Ishikawa (cell line): Measurements from ENCODE around the gene MEGF9.

Experiments
- CEBPB ChIP-seq: IDR thresholded peaks from 2 replicates; pipeline ENCODE4 v1.6.1; 2012
- CREB1 ChIP-seq: IDR thresholded peaks from 2 replicates; pipeline ENCODE4 v1.6.1; 2012; ENCODE audit warnings: low read depth
- EGR1 ChIP-seq: IDR thresholded peaks from 2 replicates; pipeline ENCODE4 v1.6.1; 2012
- EP300 ChIP-seq: IDR thresholded peaks from 2 replicates; pipeline ENCODE4 v1.6.1; 2012; ENCODE audit warnings: borderline replicate concordance
- FOXM1 ChIP-seq: IDR thresholded peaks from 2 replicates; pipeline ENCODE4 v1.6.1; 2012; ENCODE audit warnings: low read depth, borderline replicate concordance
- MAX ChIP-seq: IDR thresholded peaks from 2 replicates; pipeline ENCODE4 v1.6.1; 2012
- NFIC ChIP-seq: IDR thresholded peaks from 2 replicates; pipeline ENCODE4 v1.6.1; 2012
- RAD21 ChIP-seq: IDR thresholded peaks from 2 replicates; pipeline ENCODE4 v1.6.1; 2012; ENCODE audit warnings: low read depth
- REST ChIP-seq: IDR thresholded peaks from 2 replicates; pipeline ENCODE4 v1.6.1; 2012; ENCODE audit warnings: low read depth, mild to moderate bottlenecking
- TAF1 ChIP-seq: IDR thresholded peaks from 2 replicates; pipeline ENCODE4 v1.6.1; 2012; ENCODE audit warnings: low read depth, mild to moderate bottlenecking
- TCF12 ChIP-seq: IDR thresholded peaks from 2 replicates; pipeline ENCODE4 v1.6.1; 2012; ENCODE audit warnings: low read depth
- TEAD4 ChIP-seq: IDR thresholded peaks from 2 replicates; pipeline ENCODE4 v1.6.1; 2012
- USF1 ChIP-seq: IDR thresholded peaks from 2 replicates; pipeline ENCODE4 v1.6.1; 2012
- YY1 ChIP-seq: IDR thresholded peaks from 2 replicates; pipeline ENCODE4 v1.6.1; 2012; ENCODE audit warnings: low read depth
- ZBTB7A ChIP-seq: IDR thresholded peaks from 2 replicates; pipeline ENCODE4 v1.6.1; 2012; ENCODE audit warnings: low read depth

MEGF9 gene

GRCh38 chr9:120564589-120564988 lies 149.7 kb downstream of the MEGF9 start:
- no peak for TF ChIP-seq ZBTB7A
- no peak for TF ChIP-seq CEBPB
- TF ChIP-seq TCF12: no peak

GRCh38 chr9:120562861-120563443 lies 151.3 kb downstream of the MEGF9 start:
- TF ChIP-seq TEAD4 (no peak), MAX (no peak), ZBTB7A (no peak), TAF1 (no peak), FOXM1 (no peak), CREB1 (no peak), NFIC (no peak), REST (no peak), TCF12 (no peak), USF1 (no peak), YY1 (no peak), EP300 (no peak), CEBPB (no peak), RAD21 (no peak), EGR1 (no peak)

- no peak for TF ChIP-seq TEAD4
- TF ChIP-seq ZBTB7A: no peak
These were observed 152.6 kb downstream of the MEGF9 start for GRCh38 chr9:120561709-120562108.

- TF ChIP-seq FOXM1 (no peak), NFIC (no peak), RAD21 (no peak), MAX (no peak), USF1 (no peak)
These were observed 154.7 kb downstream of the MEGF9 start for GRCh38 chr9:120559546-120559945.

- TF ChIP-seq TCF12: no peak
- no peak for TF ChIP-seq FOXM1
- no peak for TF ChIP-seq REST
- no peak for TF ChIP-seq CREB1
- TF ChIP-seq NFIC: no peak
- TF ChIP-seq USF1: no peak
- TF ChIP-seq ZBTB7A: no peak
- TF ChIP-seq EGR1: no peak
- no peak for TF ChIP-seq YY1
- TF ChIP-seq MAX: no peak
- no peak for TF ChIP-seq RAD21
- no peak for TF ChIP-seq EP300
- no peak for TF ChIP-seq TEAD4
These were observed 155.8 kb downstream of the MEGF9 start for GRCh38 chr9:120558454-120558853.

- no peak for TF ChIP-seq EP300
- no peak for TF ChIP-seq EGR1
- TF ChIP-seq NFIC: no peak
- no peak for TF ChIP-seq CEBPB
- no peak for TF ChIP-seq MAX
- no peak for TF ChIP-seq ZBTB7A
- no peak for TF ChIP-seq RAD21
- no peak for TF ChIP-seq FOXM1
- no peak for TF ChIP-seq CREB1
- no peak for TF ChIP-seq REST
- no peak for TF ChIP-seq USF1
- TF ChIP-seq YY1: no peak
- TF ChIP-seq TCF12: no peak
These were observed 157.1 kb downstream of the MEGF9 start for GRCh38 chr9:120557205-120557604.
